ENCODE results near the gene RTF2. TPM values are rescaled to one million over a fixed set of nuclear protein-coding genes. Genes with fewer than 3 reads are reported as not detected.

RTF2 gene
- polyA plus RNA-seq, 1 donor, result 128 TPM

DNA sequence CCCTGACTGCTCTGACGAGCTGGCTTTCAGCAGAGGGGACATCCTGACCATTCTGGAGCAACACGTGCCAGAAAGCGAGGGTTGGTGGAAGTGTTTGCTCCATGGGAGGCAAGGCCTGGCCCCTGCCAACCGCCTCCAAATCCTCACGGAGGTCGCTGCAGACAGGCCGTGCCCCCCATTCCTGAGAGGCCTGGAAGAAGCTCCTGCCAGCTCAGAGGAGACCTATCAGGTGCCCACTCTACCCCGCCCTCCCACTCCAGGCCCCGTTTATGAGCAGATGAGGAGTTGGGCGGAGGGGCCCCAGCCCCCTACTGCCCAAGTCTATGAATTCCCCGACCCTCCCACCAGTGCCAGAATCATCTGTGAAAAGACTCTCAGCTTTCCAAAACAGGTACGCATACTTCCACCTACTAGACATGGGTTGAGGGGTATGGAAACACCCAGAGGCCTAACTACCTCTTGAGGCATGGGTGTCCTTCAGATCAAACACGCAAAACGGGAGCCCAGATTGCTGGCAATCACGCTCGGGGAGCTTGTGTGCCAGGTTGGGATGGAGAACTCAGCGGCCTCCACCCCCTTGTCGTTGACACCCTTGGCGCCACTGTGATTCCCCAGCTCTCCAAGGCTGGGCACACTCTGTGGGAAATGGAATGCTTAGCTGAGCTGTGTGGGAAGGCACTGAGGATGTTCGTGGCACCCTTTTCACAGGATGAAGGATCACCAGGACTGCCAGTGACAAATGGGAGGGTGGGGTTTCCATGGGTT is 31.0 kb upstream of the RTF2 start:
- no peak for DNase-seq

- no peak for DNase-seq
These were observed 30.1 kb upstream of the RTF2 start for GRCh38 chr20:56438284-56438683.

DNA sequence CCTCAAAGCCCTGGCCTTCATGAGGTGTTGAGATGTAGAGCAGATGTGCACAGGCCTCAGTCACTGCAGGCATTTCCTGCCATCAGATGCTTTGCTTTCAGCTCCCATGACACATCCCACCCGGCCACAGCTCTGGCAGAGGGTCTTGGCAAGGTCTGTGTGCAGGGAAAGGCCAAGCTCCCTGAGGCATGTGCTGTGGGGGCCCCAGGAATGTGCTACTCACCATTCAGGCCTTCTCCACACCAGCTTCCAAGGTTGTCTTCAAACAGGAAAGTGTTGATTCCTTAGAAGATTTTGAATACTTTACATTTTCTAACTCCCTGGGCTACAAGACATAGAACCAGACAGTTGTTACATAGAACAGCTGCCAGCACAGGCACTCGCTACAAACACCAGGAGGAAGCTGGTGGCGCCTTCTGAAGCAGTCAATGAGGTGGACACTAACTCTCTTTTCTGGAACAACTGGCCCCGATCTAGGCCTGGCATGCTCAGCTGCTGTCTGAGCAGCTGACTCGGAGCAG is 28.6 kb upstream of the RTF2 start:
- peak; percentile 27 for DNase-seq

DNA sequence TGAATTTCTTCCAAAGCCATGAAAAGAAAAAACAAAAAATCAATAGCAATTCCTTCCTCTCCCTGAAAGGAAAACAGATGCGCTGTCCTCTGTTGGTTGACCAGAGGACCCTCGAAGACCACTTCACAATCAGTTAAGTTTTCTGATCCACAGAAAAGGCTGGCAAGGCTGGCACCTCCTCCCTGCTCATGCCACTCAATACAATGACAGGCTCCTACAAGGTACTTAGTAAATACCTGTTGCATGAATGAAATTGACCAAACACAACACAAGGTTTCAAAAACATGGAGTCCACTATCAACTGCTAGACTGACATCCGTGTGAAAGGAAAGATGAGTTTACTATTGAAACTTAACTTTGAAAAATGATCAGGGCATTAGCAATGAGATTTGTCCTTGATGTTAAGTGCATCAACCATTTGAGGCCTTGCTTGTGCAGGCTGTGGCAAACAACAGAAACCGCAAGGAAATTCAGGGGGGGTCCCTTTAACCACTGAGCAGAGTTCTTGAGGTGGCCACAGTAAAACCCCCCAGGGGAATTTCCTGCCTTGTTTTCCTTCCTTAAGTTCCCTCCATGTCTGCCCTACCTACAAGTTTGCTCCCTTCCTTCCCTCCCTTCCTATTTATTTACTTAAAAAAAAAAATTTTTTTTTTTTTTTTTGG is 27.9 kb upstream of the RTF2 start:
- no peak for DNase-seq

- DNase-seq, result no peak
These were observed 25.8 kb upstream of the RTF2 start for GRCh38 chr20:56442389-56443365.

DNA sequence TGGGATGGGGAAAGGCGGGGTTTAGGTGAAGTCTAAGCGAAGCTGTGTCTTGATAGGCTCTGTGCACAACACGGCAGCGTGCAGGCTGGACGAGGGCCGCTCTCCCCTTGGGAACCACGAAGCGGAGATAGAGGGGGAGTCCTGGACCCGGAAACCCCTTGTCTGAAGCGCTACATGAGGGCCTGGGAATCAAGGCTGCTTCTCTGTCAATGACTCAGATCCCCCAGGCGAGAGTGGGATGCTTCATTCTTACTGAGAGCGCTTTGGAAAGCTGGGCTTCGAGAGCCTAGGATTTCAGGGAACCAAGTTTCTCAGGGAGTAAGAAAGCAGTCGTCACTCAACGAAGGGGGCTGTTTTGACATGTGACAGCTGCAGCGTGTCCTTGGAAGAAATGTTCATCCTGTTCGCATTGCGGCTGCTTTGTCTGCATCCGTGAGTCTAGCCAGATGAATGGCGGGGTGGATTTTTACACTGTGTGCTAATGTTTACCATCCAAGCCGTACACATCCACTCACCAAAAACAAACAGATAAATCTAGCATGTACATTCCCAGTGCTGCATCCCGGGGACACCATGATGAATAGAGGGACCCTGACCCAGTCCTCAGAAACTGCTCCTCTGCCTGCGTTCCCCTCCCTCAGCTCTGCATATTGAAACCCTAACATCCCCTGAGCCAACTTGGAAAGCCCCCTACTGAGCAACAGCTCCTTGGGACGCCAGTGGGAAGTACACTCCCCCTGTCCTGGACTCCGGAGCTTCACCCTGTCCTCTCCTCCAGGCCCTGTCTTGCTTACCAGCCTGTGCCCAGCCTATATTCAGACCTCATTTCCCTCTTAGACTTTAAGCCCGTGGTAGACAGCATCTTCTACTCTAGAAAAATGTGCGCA is 24.5 kb upstream of the RTF2 start:
- peak; percentile 59 for DNase-seq

DNA sequence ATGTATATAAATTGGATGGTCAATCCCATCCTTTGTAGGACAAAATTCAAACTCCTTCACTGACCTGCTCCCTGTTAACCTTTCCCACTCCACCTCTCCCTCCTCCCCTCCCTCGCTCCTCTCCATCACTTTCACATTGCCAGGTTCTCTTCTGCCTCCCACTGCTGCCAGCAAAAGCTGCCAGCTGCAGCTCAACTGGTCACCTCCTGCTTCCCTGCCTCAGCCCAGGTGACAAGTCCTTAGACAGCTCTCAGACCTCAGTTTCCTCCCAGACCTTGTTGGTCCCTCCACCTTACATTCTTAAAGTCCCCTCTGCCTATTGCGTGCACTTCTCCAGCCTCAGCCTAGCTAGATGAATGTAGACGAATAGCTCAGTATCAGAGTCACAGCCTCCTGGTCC is 23.3 kb upstream of the RTF2 start:
- no peak for DNase-seq

- DNase-seq, result no peak
These were observed 22.9 kb upstream of the RTF2 start for GRCh38 chr20:56445540-56445939.

DNA sequence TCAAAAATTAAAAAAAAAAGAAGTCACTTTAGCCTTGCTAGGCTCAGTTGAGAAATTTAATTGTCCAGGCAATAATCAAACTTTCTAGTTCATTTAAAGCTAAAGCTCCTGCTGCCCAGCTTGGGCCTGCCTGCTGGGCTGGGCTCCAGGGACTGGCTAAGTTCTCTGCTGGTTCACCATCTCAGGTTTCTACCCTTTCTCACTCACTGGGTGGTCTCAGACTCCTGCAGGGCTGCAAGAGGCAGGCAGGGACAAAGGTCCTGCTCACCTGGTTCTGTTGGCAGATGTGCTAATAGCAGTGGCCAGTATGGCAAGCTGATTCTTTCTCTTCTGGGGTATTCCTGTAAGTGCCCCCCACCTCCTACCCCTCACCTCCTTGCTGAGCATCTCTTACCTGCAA is 21.2 kb upstream of the RTF2 start:
- no peak for DNase-seq

DNA sequence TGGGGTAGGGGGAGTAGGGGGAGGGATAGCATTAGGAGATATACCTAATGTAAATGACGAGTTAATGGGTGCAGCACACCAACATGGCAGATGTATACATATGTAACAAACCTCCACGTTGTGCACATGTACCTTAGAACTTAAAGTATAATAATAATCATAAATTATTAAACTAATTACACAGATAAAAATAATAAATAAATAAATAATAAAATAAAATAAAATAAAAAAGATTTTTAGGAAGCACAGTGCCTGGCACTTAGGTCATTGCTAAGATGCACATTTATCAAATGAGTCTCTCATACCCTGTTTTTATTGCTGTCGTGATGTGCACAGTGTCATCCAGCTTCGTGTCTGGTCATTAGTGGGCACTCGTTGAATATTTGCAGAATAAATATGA is 19.0 kb upstream of the RTF2 start:
- no peak for DNase-seq

DNA sequence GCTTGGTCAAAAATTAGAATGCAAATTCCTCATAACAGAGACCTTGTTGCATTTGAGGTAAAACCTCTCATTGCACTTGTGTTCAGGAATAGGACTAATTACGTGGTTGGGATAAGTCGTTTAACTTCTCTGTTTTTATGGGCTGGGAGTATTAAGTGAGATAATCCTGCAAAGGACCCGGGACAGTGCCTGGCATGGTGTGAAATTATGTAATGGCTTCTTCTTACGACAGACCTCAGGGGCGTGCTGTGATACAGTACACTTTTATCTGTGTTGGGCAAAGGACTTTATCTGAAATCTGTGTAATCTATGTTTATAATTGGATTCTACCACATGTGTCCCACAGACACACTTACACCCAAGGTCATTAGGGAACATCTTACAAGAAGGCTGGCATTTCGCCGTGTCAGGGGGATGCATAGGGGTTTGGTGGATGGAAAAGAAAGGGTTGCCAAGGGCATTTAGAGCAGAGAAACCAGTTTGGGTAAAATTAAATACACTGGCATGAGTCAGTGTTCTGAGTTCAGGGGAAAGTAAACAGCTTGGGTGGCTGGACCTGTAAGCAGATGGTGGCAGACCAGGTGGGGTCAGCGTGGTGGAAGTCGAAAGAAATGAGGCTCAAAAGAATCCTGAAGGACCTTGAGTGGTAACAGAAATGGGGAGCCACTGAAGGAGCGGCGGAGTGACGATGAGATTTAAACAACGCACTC is 17.2 kb upstream of the RTF2 start:
- no peak for DNase-seq

GRCh38 chr20:56453352-56453751 is 15.1 kb upstream of the RTF2 start:
- no peak for DNase-seq

- no peak for DNase-seq
These were observed 13.7 kb upstream of the RTF2 start for GRCh38 chr20:56454754-56455153.

GRCh38 chr20:56458206-56458821 is 10.1 kb upstream of the RTF2 start:
- no peak for DNase-seq

GRCh38 chr20:56460459-56460858 is 8.0 kb upstream of the RTF2 start:
- no peak for DNase-seq

DNA sequence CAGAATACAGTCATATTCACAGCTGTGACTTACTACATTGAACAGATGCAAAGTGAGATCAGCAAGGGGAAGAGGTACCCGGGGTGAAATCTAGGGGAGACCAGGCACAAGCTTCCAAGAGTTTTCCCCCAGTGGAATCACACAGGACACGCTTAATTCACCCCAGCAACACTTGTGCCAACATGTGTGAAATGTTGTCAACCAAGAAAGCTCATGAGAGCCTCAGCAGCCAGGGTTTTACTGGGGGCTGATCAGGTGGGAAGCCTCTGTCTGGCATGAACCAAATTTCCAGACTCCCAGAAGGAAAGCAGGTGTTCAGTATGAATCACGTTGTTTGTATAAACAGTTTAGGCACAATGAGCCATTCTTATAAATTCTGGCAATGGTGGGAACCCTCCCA is 6.9 kb upstream of the RTF2 start:
- no peak for DNase-seq

GRCh38 chr20:56463428-56463827 is 5.0 kb upstream of the RTF2 start:
- no peak for DNase-seq

- no peak for DNase-seq
These were observed 2.4 kb upstream of the RTF2 start for GRCh38 chr20:56465997-56466396.

- no peak for DNase-seq
These were observed 485 bp upstream of the RTF2 start for GRCh38 chr20:56467968-56468315.

GRCh38 chr20:56469077-56469449 is 636 bp downstream of the RTF2 start:
- no peak for DNase-seq

GRCh38 chr20:56483970-56484369 is 15.5 kb downstream of the RTF2 start:
- no peak for DNase-seq

Measured in left kidney (tissue), 2 donors.